Measurements from ENCODE around the gene FSCN2. TPM values are rescaled to one million over a fixed set of nuclear protein-coding genes. Genes with fewer than 3 reads are reported as not detected.

Gene FSCN2
- total RNA-seq, 1 experiment from 2014 or later, result 0.31 TPM

GRCh38 chr17:81578038-81578441 is 49.9 kb downstream of the FSCN2 start:
- Mint-ChIP-seq H3K4me3 (no peak overlapping the region), H3K36me3 (peaks cover 34% of the 10 kb centered on the region)
- ATAC-seq, result no peak

More at GRCh38 chr17:81578038-81578441, 49.9 kb downstream of the FSCN2 start:
- TF ChIP-seq ATF1 (CRISPR knock-in tag; IDR thresholded peaks at IDR 0.05), result no peak
- no peak for TF ChIP-seq ATF2 (CRISPR knock-in tag; IDR thresholded peaks at IDR 0.05; ENCODE audit: borderline replicate concordance, low read depth)
- TF ChIP-seq ZNF425 (CRISPR knock-in tag; conservative IDR thresholded peaks at IDR 0.05), result no peak
- no peak for TF ChIP-seq JUN (CRISPR knock-in tag; IDR thresholded peaks at IDR 0.05)
- TF ChIP-seq CREM (CRISPR knock-in tag; IDR thresholded peaks at IDR 0.05), result no peak
- no peak for TF ChIP-seq ZNF138 (CRISPR knock-in tag; conservative IDR thresholded peaks at IDR 0.05)
- no peak for TF ChIP-seq RELA (CRISPR knock-in tag; IDR thresholded peaks at IDR 0.05; ENCODE audit: borderline replicate concordance)
- no peak for TF ChIP-seq PREB (CRISPR knock-in tag; IDR thresholded peaks at IDR 0.05; ENCODE audit: borderline replicate concordance)
- TF ChIP-seq TP53 (CRISPR knock-in tag; IDR thresholded peaks at IDR 0.05), result no peak
- no peak for TF ChIP-seq ZNF281 (CRISPR knock-in tag; IDR thresholded peaks at IDR 0.05)
- no peak for TF ChIP-seq TEAD4 (CRISPR knock-in tag; IDR thresholded peaks at IDR 0.05)
- no peak for TF ChIP-seq FOXP4 (CRISPR knock-in tag; IDR thresholded peaks at IDR 0.05)
- no peak for TF ChIP-seq CDX4 (CRISPR knock-in tag; IDR thresholded peaks at IDR 0.05; ENCODE audit: borderline replicate concordance)
- no peak for TF ChIP-seq ZNF416 (CRISPR knock-in tag; IDR thresholded peaks at IDR 0.05)
- no peak for TF ChIP-seq GABPB1 (CRISPR knock-in tag; IDR thresholded peaks at IDR 0.05)
- no peak for TF ChIP-seq PRDM15 (CRISPR knock-in tag; IDR thresholded peaks at IDR 0.05)
- no peak for TF ChIP-seq SOX15 (CRISPR knock-in tag; IDR thresholded peaks at IDR 0.05)
- no peak for TF ChIP-seq KAT7 (CRISPR knock-in tag; IDR thresholded peaks at IDR 0.05; ENCODE audit: borderline replicate concordance)
- Mint-ChIP-seq H3K9me3 (no peaks in the 10 kb centered on the region), H3K27me3 (ENCODE audit: low read depth) (no peaks in the 10 kb centered on the region), H3K4me1 (no peaks in the 10 kb centered on the region), H3K27ac (peak overlapping the region; percentile 12)
- ChIA-PET CTCF (interaction anchor here (0.5 kb wide), 1 partner anchor 10 kb away, joined by 3 read pairs; no protein-coding TSS in a partner anchor), POLR2A (no interaction called here)
- no peak for DNase-seq (ENCODE audit: low spot score)
